ENCODE measurements around the gene SSH3. TPM values are rescaled to one million over a fixed set of nuclear protein-coding genes. Genes with fewer than 3 reads are reported as not detected.

SSH3 gene
- total RNA-seq, 2 experiments from 2014 or later, result 15.4 to 19.0 TPM

GRCh38 chr11:67302571-67303131 is 679 bp upstream of the SSH3 start:
- H3K4me3 Mint-ChIP-seq, result peak overlapping the region; percentile 24
- no peak overlapping the region for H3K27ac Mint-ChIP-seq
- DNase-seq, result no peak
- peaks cover 19% of the 10 kb centered on the region for H3K4me1 Mint-ChIP-seq
- POLR2A ChIA-PET, result interaction anchor here (0.9 to 8.2 kb wide), 10 partner anchors 9 to 50 kb away, joined by 4 to 96 read pairs (median 16); partner anchors contain the start of genes ANKRD13D and GRK2
- H3K27me3 Mint-ChIP-seq, result no peaks in the 10 kb centered on the region
- H3K36me3 Mint-ChIP-seq (ENCODE audit: low read depth), result peaks cover 24% of the 10 kb centered on the region
- CTCF ChIA-PET, result interaction anchor here (0.9 to 3.0 kb wide), 8 partner anchors 13 to 50 kb away, joined by 3 to 13 read pairs (median 4); no protein-coding TSS in a partner anchor
- no peaks in the 10 kb centered on the region for H3K9me3 Mint-ChIP-seq

GRCh38 chr11:67303835-67304411 is 593 bp downstream of the SSH3 start:
- Mint-ChIP-seq H3K9me3 (no peaks in the 10 kb centered on the region), H3K4me1 (peaks cover 14% of the 10 kb centered on the region), H3K27ac (no peak overlapping the region), H3K4me3 (peak overlapping the region; percentile 68), H3K36me3 (ENCODE audit: low read depth) (peaks cover 11% of the 10 kb centered on the region), H3K27me3 (no peaks in the 10 kb centered on the region)
- DNase-seq, result no peak
- CTCF ChIA-PET, result interaction anchor here (1.2 to 3.0 kb wide), 6 partner anchors 11 to 48 kb away, joined by 3 to 13 read pairs (median 5); no protein-coding TSS in a partner anchor
- POLR2A ChIA-PET, result interaction anchor here (1.0 to 8.2 kb wide), 10 partner anchors 9 to 51 kb away, joined by 3 to 96 read pairs (median 16); partner anchors contain the start of genes ANKRD13D and GRK2

- H3K9me3 Mint-ChIP-seq, result no peaks in the 10 kb centered on the region
- H3K4me3 Mint-ChIP-seq, result peak overlapping the region; percentile 32
- CTCF ChIA-PET, result interaction anchor here (2.4 to 3.0 kb wide), 2 partner anchors 11 to 13 kb away, joined by 5 to 13 read pairs; no protein-coding TSS in a partner anchor
- DNase-seq, result no peak
- H3K27ac Mint-ChIP-seq, result no peak overlapping the region
- H3K27me3 Mint-ChIP-seq, result no peaks in the 10 kb centered on the region
- POLR2A ChIA-PET, result interaction anchor here (1.0 to 8.2 kb wide), 9 partner anchors 9 to 43 kb away, joined by 3 to 96 read pairs (median 15); partner anchors contain the start of genes ANKRD13D and GRK2
- peaks cover 8% of the 10 kb centered on the region for H3K36me3 Mint-ChIP-seq (ENCODE audit: low read depth)
- peaks cover 14% of the 10 kb centered on the region for H3K4me1 Mint-ChIP-seq
These were observed 1.3 kb downstream of the SSH3 start for GRCh38 chr11:67304511-67305113.

GRCh38 chr11:67306769-67307544 is 3.6 kb downstream of the SSH3 start:
- Mint-ChIP-seq H3K36me3 (ENCODE audit: low read depth) (no peaks in the 10 kb centered on the region), H3K27ac (no peak overlapping the region), H3K4me1 (peaks cover 22% of the 10 kb centered on the region), H3K4me3 (no peak overlapping the region), H3K27me3 (no peaks in the 10 kb centered on the region), H3K9me3 (no peaks in the 10 kb centered on the region)
- DNase-seq, result no peak
- POLR2A ChIA-PET, result interaction anchor here (0.9 to 1.6 kb wide), 3 partner anchors 8 to 37 kb away, joined by 3 to 4 read pairs (median 3); partner anchors contain the start of gene ANKRD13D
- CTCF ChIA-PET, result interaction anchor here (2.9 kb wide), 1 partner anchor 11 kb away, joined by 8 read pairs; no protein-coding TSS in a partner anchor

GRCh38 chr11:67307545-67308001 is 4.2 kb downstream of the SSH3 start:
- no peaks in the 10 kb centered on the region for H3K9me3 Mint-ChIP-seq
- H3K36me3 Mint-ChIP-seq (ENCODE audit: low read depth), result no peaks in the 10 kb centered on the region
- H3K4me3 Mint-ChIP-seq, result no peak overlapping the region
- CTCF ChIA-PET, result interaction anchor here (2.9 kb wide), 1 partner anchor 10 kb away, joined by 8 read pairs; no protein-coding TSS in a partner anchor
- H3K27ac Mint-ChIP-seq, result no peak overlapping the region
- DNase-seq, result no peak
- POLR2A ChIA-PET, result interaction anchor here (0.9 to 1.9 kb wide), 4 partner anchors 9 to 38 kb away, joined by 3 to 8 read pairs (median 4); partner anchors contain the start of gene ANKRD13D
- H3K4me1 Mint-ChIP-seq, result peaks cover 25% of the 10 kb centered on the region
- no peaks in the 10 kb centered on the region for H3K27me3 Mint-ChIP-seq

- H3K4me1 Mint-ChIP-seq, result peaks cover 28% of the 10 kb centered on the region
- no peak for DNase-seq
- H3K4me3 Mint-ChIP-seq, result no peak overlapping the region
- H3K9me3 Mint-ChIP-seq, result no peaks in the 10 kb centered on the region
- ChIA-PET CTCF (interaction anchor here (2.9 kb wide), 1 partner anchor 9 kb away, joined by 8 read pairs; no protein-coding TSS in a partner anchor), POLR2A (interaction anchor here (0.7 to 1.9 kb wide), 2 partner anchors 10 to 20 kb away, joined by 5 to 8 read pairs; partner anchors contain the start of gene ANKRD13D)
- no peaks in the 10 kb centered on the region for H3K27me3 Mint-ChIP-seq
- H3K27ac Mint-ChIP-seq, result no peak overlapping the region
- no peaks in the 10 kb centered on the region for H3K36me3 Mint-ChIP-seq (ENCODE audit: low read depth)
These were observed 4.9 kb downstream of the SSH3 start for GRCh38 chr11:67308031-67308866.

GRCh38 chr11:67309166-67309565 is 5.8 kb downstream of the SSH3 start:
- Mint-ChIP-seq H3K27ac (no peak overlapping the region), H3K4me1 (peaks cover 36% of the 10 kb centered on the region), H3K4me3 (no peak overlapping the region), H3K36me3 (ENCODE audit: low read depth) (no peaks in the 10 kb centered on the region), H3K9me3 (no peaks in the 10 kb centered on the region), H3K27me3 (no peaks in the 10 kb centered on the region)
- ChIA-PET POLR2A (interaction anchor here (0.9 to 3.2 kb wide), 3 partner anchors 9 to 47 kb away, joined by 3 to 8 read pairs (median 8); no protein-coding TSS in a partner anchor), CTCF (interaction anchor here (2.9 kb wide), 1 partner anchor 8 kb away, joined by 8 read pairs; no protein-coding TSS in a partner anchor)
- no peak for DNase-seq

GRCh38 chr11:67309661-67310061 is 6.3 kb downstream of the SSH3 start:
- Mint-ChIP-seq H3K36me3 (ENCODE audit: low read depth) (no peaks in the 10 kb centered on the region), H3K9me3 (no peaks in the 10 kb centered on the region), H3K4me1 (peaks cover 37% of the 10 kb centered on the region), H3K27ac (no peak overlapping the region), H3K4me3 (no peak overlapping the region), H3K27me3 (no peaks in the 10 kb centered on the region)
- CTCF ChIA-PET, result interaction anchor here (2.9 kb wide), 1 partner anchor 8 kb away, joined by 8 read pairs; no protein-coding TSS in a partner anchor
- POLR2A ChIA-PET, result interaction anchor here (0.9 to 3.2 kb wide), 3 partner anchors 8 to 48 kb away, joined by 3 to 8 read pairs (median 8); no protein-coding TSS in a partner anchor
- DNase-seq, result no peak

- DNase-seq, result no peak
- Mint-ChIP-seq H3K27me3 (no peaks in the 10 kb centered on the region), H3K27ac (no peak overlapping the region), H3K4me1 (peaks cover 38% of the 10 kb centered on the region), H3K9me3 (no peaks in the 10 kb centered on the region), H3K4me3 (no peak overlapping the region), H3K36me3 (ENCODE audit: low read depth) (no peaks in the 10 kb centered on the region)
- POLR2A ChIA-PET, result interaction anchor here (0.6 to 3.2 kb wide), 4 partner anchors 10 to 48 kb away, joined by 3 to 8 read pairs (median 3); no protein-coding TSS in a partner anchor
- CTCF ChIA-PET, result interaction anchor here (1.0 kb wide), 1 partner anchor 47 kb away, joined by 3 read pairs; no protein-coding TSS in a partner anchor
These were observed 7.1 kb downstream of the SSH3 start for GRCh38 chr11:67310246-67311050.

- peaks cover 41% of the 10 kb centered on the region for H3K4me1 Mint-ChIP-seq
- no peaks in the 10 kb centered on the region for H3K9me3 Mint-ChIP-seq
- no peaks in the 10 kb centered on the region for H3K36me3 Mint-ChIP-seq (ENCODE audit: low read depth)
- POLR2A ChIA-PET, result interaction anchor here (0.9 to 3.2 kb wide), 4 partner anchors 8 to 49 kb away, joined by 3 to 8 read pairs (median 4); partner anchors contain the start of gene SSH3
- CTCF ChIA-PET, result interaction anchor here (1.0 kb wide), 1 partner anchor 48 kb away, joined by 3 read pairs; no protein-coding TSS in a partner anchor
- no peak for DNase-seq
- H3K4me3 Mint-ChIP-seq, result no peak overlapping the region
- peak overlapping the region; percentile 31 for H3K27ac Mint-ChIP-seq
- no peaks in the 10 kb centered on the region for H3K27me3 Mint-ChIP-seq
These were observed 7.8 kb downstream of the SSH3 start for GRCh38 chr11:67311051-67311555.

All from activated CD4-positive, alpha-beta memory T cell treated with anti-CD3 and anti-CD28 coated beads, Interleukin-2, amount 10 ng/mL, durations not matched to agents 7 days and 5 days (primary cell).